Osteoblast (primary cell): ENCODE results near the gene UBASH3A. TPM values are rescaled to one million over a fixed set of nuclear protein-coding genes. Genes with fewer than 3 reads are reported as not detected.

ENCODE experiments used
- DNase-seq: peaks from one replicate; pipeline ENCODE4 v3.0.0; 2011; ENCODE audit warnings: low spot score, mixed read lengths; ENCODE audit not compliant: insufficient read length; ENCODE audit errors: missing footprints
- H2AFZ ChIP-seq: 2 replicates; pipeline ENCODE4 v1.6.0; 2011; ENCODE audit warnings: mild to moderate bottlenecking, low read length
- H3K27ac ChIP-seq: 2 replicates; pipeline ENCODE4 v1.5.1; 2011; ENCODE audit warnings: mild to moderate bottlenecking, low read depth, low read length, moderate library complexity
- H3K27me3 ChIP-seq: 2 replicates; pipeline ENCODE4 v1.6.0; 2012; ENCODE audit warnings: mild to moderate bottlenecking, control low read depth, inconsistent platforms, low read length, moderate library complexity; ENCODE audit not compliant: insufficient read depth
- H3K36me3 ChIP-seq: 2 replicates; pipeline ENCODE4 v1.5.1; 2011; ENCODE audit warnings: mild to moderate bottlenecking, low read length, control low read depth, moderate library complexity; ENCODE audit not compliant: insufficient read depth
- H3K4me1 ChIP-seq: 2 replicates; pipeline ENCODE4 v1.5.1; 2011; ENCODE audit warnings: mild to moderate bottlenecking, low read length, control low read depth, moderate library complexity; ENCODE audit not compliant: insufficient read depth
- H3K4me2 ChIP-seq: 2 replicates; pipeline ENCODE4 v1.6.0; 2011; ENCODE audit warnings: mild to moderate bottlenecking, low read length; ENCODE audit not compliant: insufficient read depth
- H3K4me3 ChIP-seq: fragments of 200-600 bp; sonication (generic); 3 replicates; pipeline ENCODE4 v1.5.1; 2012; ENCODE audit warnings: mild to moderate bottlenecking, low read length, inconsistent platforms; ENCODE audit not compliant: insufficient read depth
- H3K79me2 ChIP-seq: 2 replicates; pipeline ENCODE4 v1.6.0; 2012; ENCODE audit warnings: mild to moderate bottlenecking, low read length, control low read depth, inconsistent platforms; ENCODE audit not compliant: insufficient read depth
- H3K9me3 ChIP-seq: 2 replicates; pipeline ENCODE4 v1.5.1; 2011; ENCODE audit warnings: low read depth, low read length, control low read depth
- H4K20me1 ChIP-seq: 2 replicates; pipeline ENCODE4 v1.6.0; 2012; ENCODE audit warnings: mild to moderate bottlenecking, low read length, control low read depth; ENCODE audit not compliant: insufficient read depth
- CTCF ChIP-seq: IDR thresholded peaks from 2 replicates; pipeline ENCODE4 v1.5.1; 2011; ENCODE audit warnings: mild to moderate bottlenecking, low read depth, low read length, moderate library complexity; ENCODE audit errors: extremely low read depth
- total RNA-seq: library from RNA; depleted of rRNA; stranded (reverse); fragments of >200 nt; gene quantifications from 2 replicates; pipeline ENCODE4 v1.2.3, GENCODE V29; 2012

Gene UBASH3A
- total RNA-seq, 1 donor: not detected

- Histone ChIP-seq H3K79me2 (no peaks in the 10 kb centered on the region), H3K9me3 (no peaks in the 10 kb centered on the region), H4K20me1 (no peaks in the 10 kb centered on the region), H3K4me3 (no peak overlapping the region), H3K27me3 (peaks cover 8% of the 10 kb centered on the region), H2AFZ (no peak overlapping the region), H3K27ac (no peak overlapping the region), H3K4me1 (no peaks in the 10 kb centered on the region), H3K36me3 (no peaks in the 10 kb centered on the region), H3K4me2 (no peak overlapping the region)
- no peak for DNase-seq
- no peak for TF ChIP-seq CTCF
Observed at GRCh38 chr21:42411197-42411869, 7.6 kb downstream of the UBASH3A start.

- no peak for TF ChIP-seq CTCF
- no peak overlapping the region for H2AFZ ChIP-seq
- no peaks in the 10 kb centered on the region for H3K79me2 ChIP-seq
- no peak for DNase-seq
- H3K9me3 ChIP-seq: no peaks in the 10 kb centered on the region
- H3K36me3 ChIP-seq: no peaks in the 10 kb centered on the region
- peaks cover 8% of the 10 kb centered on the region for H3K27me3 ChIP-seq
- H3K27ac ChIP-seq: no peak overlapping the region
- H3K4me2 ChIP-seq: no peak overlapping the region
- H3K4me1 ChIP-seq: no peaks in the 10 kb centered on the region
- H4K20me1 ChIP-seq: no peaks in the 10 kb centered on the region
- H3K4me3 ChIP-seq: no peak overlapping the region
Observed at GRCh38 chr21:42411891-42412635, 8.4 kb downstream of the UBASH3A start.

GRCh38 chr21:42412636-42412933 is 8.9 kb downstream of the UBASH3A start:
- Histone ChIP-seq H3K27me3 (peaks cover 8% of the 10 kb centered on the region), H3K4me3 (no peak overlapping the region), H3K4me1 (no peaks in the 10 kb centered on the region), H3K9me3 (no peaks in the 10 kb centered on the region), H4K20me1 (no peaks in the 10 kb centered on the region), H2AFZ (no peak overlapping the region), H3K27ac (no peak overlapping the region), H3K4me2 (no peak overlapping the region), H3K79me2 (no peaks in the 10 kb centered on the region), H3K36me3 (no peaks in the 10 kb centered on the region)
- TF ChIP-seq CTCF: no peak
- no peak for DNase-seq

- Histone ChIP-seq H4K20me1 (no peaks in the 10 kb centered on the region), H3K27ac (no peak overlapping the region), H3K36me3 (no peaks in the 10 kb centered on the region), H3K27me3 (peaks cover 8% of the 10 kb centered on the region), H2AFZ (no peak overlapping the region), H3K79me2 (no peaks in the 10 kb centered on the region), H3K4me2 (no peak overlapping the region), H3K4me1 (no peaks in the 10 kb centered on the region), H3K9me3 (no peaks in the 10 kb centered on the region), H3K4me3 (no peak overlapping the region)
- no peak for TF ChIP-seq CTCF
- no peak for DNase-seq
Observed at GRCh38 chr21:42413093-42413492, 9.4 kb downstream of the UBASH3A start.
